Trophoblast cell (in vitro differentiated cells and primary cell): ENCODE data around the gene OLFM3.

Experiments used
- DNase-seq, 2 donors: peaks; one replicate each; pipeline ENCODE4 v3.0.0-alpha.2; 2016
- H2AFZ ChIP-seq: 2 replicates; pipeline ENCODE4 v1.6.1; 2013; ENCODE audit warnings: low read length, moderate library complexity, mild to moderate bottlenecking; ENCODE audit not compliant: insufficient read depth, poor library complexity
- H2AK5ac ChIP-seq: 2 replicates; pipeline ENCODE4 v1.6.1; 2013; ENCODE audit warnings: mild to moderate bottlenecking, low read length
- H2BK120ac ChIP-seq: 2 replicates; pipeline ENCODE4 v1.6.1; 2013; ENCODE audit warnings: low read length, mild to moderate bottlenecking, moderate library complexity; ENCODE audit not compliant: insufficient read depth, poor library complexity
- H2BK12ac ChIP-seq: 2 replicates; pipeline ENCODE4 v1.6.1; 2013; ENCODE audit warnings: mild to moderate bottlenecking, low read length, moderate library complexity
- H2BK5ac ChIP-seq: 2 replicates; pipeline ENCODE4 v1.6.1; 2013; ENCODE audit warnings: low read length, low read depth, moderate library complexity, mild to moderate bottlenecking; ENCODE audit not compliant: poor library complexity
- H3K14ac ChIP-seq: 2 replicates; pipeline ENCODE4 v1.6.1; 2013; ENCODE audit warnings: mild to moderate bottlenecking, low read length
- H3K18ac ChIP-seq: 2 replicates; pipeline ENCODE4 v1.6.1; 2013; ENCODE audit warnings: mild to moderate bottlenecking, low read length
- H3K23ac ChIP-seq: 2 replicates; pipeline ENCODE4 v1.6.1; 2013; ENCODE audit warnings: low read length
- H3K27ac ChIP-seq: 2 replicates; pipeline ENCODE4 v1.5.1; 2013; ENCODE audit warnings: low read depth, mild to moderate bottlenecking, inconsistent platforms, low read length, moderate library complexity
- H3K27me3 ChIP-seq: 2 replicates; pipeline ENCODE4 v1.6.1; 2013; ENCODE audit warnings: inconsistent platforms, mild to moderate bottlenecking, low read length, moderate library complexity; ENCODE audit not compliant: insufficient read depth
- H3K36me3 ChIP-seq, 2 experiments: 1 replicate in 1 of 2; 2 replicates in 1 of 2; pipeline ENCODE4 v1.6.1; 2013; ENCODE audit warnings: low read length in 2 of 2, mild to moderate bottlenecking in 2 of 2, moderate library complexity in 1 of 2; ENCODE audit not compliant: insufficient read depth in 2 of 2, control insufficient read depth in 1 of 2
- H3K4ac ChIP-seq: 2 replicates; pipeline ENCODE4 v1.6.1; 2013; ENCODE audit warnings: low read depth, mild to moderate bottlenecking, low read length, moderate library complexity
- H3K4me1 ChIP-seq, 2 experiments: 1 replicate in 1 of 2; 2 replicates in 1 of 2; pipeline ENCODE4 v1.6.1; 2013; ENCODE audit warnings: low read length in 2 of 2, mild to moderate bottlenecking in 2 of 2, moderate library complexity in 1 of 2; ENCODE audit not compliant: insufficient read depth in 2 of 2, control insufficient read depth in 1 of 2
- H3K4me2 ChIP-seq: 2 replicates; pipeline ENCODE4 v1.6.1; 2013; ENCODE audit warnings: inconsistent platforms, mild to moderate bottlenecking, low read length, moderate library complexity
- H3K4me3 ChIP-seq: 2 replicates; pipeline ENCODE4 v1.5.1; 2013; ENCODE audit warnings: mild to moderate bottlenecking, low read depth, low read length, inconsistent platforms
- H3K79me1 ChIP-seq: one replicate; pipeline ENCODE4 v1.6.1; 2013; ENCODE audit warnings: low read length
- H3K79me2 ChIP-seq: 2 replicates; pipeline ENCODE4 v1.6.1; 2013; ENCODE audit warnings: low read length, mild to moderate bottlenecking; ENCODE audit not compliant: control insufficient read depth, insufficient read depth, poor library complexity
- H3K9ac ChIP-seq: 2 replicates; pipeline ENCODE4 v1.6.1; 2013; ENCODE audit warnings: mild to moderate bottlenecking, low read length
- H3K9me3 ChIP-seq: 2 replicates; pipeline ENCODE4 v1.6.1; 2013; ENCODE audit warnings: low read depth, mild to moderate bottlenecking, control low read depth, inconsistent platforms, low read length; ENCODE audit not compliant: insufficient read depth
- H4K12ac ChIP-seq: 2 replicates; pipeline ENCODE4 v1.6.1; 2013; ENCODE audit warnings: low read depth, mild to moderate bottlenecking, low read length, moderate library complexity
- H4K8ac ChIP-seq: 2 replicates; pipeline ENCODE4 v1.6.1; 2013; ENCODE audit warnings: low read depth, mild to moderate bottlenecking, low read length, moderate library complexity
- H4K91ac ChIP-seq: one replicate; pipeline ENCODE4 v1.6.1; 2013; ENCODE audit warnings: low read depth, mild to moderate bottlenecking, low read length, moderate library complexity
- WGBS: extraction: QIAGEN DNeasy Blood & Tissue Kit; methylation state at CpG from one replicate; pipeline ENCODE4 v1.1.7; 2013; ENCODE audit warnings: missing lambda C conversion rate; ENCODE audit not compliant: insufficient read length, insufficient coverage; ENCODE audit errors: extremely low coverage; 5-methylcytosine and 5-hydroxymethylcytosine counted together

The OLFM3 gene

GRCh38 chr1:101965341-101965740, 31.4 kb downstream of the OLFM3 start:
- Histone ChIP-seq H2BK12ac (no peak overlapping the region), H4K8ac (no peak overlapping the region), H3K9me3 (no peaks in the 10 kb centered on the region), H3K27ac (no peak overlapping the region), H3K18ac (no peak overlapping the region), H2AK5ac (no peak overlapping the region), H4K12ac (no peak overlapping the region), H4K91ac (no peak overlapping the region), H3K23ac (no peak overlapping the region), H3K27me3 (no peaks in the 10 kb centered on the region), H3K4me1 (no peaks in the 10 kb centered on the region), H3K4ac (no peak overlapping the region), H3K14ac (no peak overlapping the region), H3K79me2 (no peaks in the 10 kb centered on the region), H3K79me1 (no peaks in the 10 kb centered on the region), H2BK5ac (no peak overlapping the region), H3K36me3 (no peaks in the 10 kb centered on the region), H3K4me2 (no peak overlapping the region), H3K9ac (no peak overlapping the region), H3K4me3 (no peak overlapping the region), H2BK120ac (no peak overlapping the region), H2AFZ (no peak overlapping the region)
- WGBS, result 100% methylated on average over 1 of the region's 2 CpGs
- DNase-seq, result no peak

- Histone ChIP-seq H2BK120ac (no peak overlapping the region), H3K4me3 (no peak overlapping the region), H3K27ac (no peak overlapping the region), H2AK5ac (no peak overlapping the region), H2AFZ (no peak overlapping the region), H4K91ac (no peak overlapping the region), H3K79me1 (no peaks in the 10 kb centered on the region), H3K27me3 (no peaks in the 10 kb centered on the region), H3K23ac (no peak overlapping the region), H4K8ac (no peak overlapping the region), H2BK12ac (no peak overlapping the region), H3K4ac (no peak overlapping the region), H3K79me2 (no peaks in the 10 kb centered on the region), H3K18ac (no peak overlapping the region), H4K12ac (no peak overlapping the region), H2BK5ac (no peak overlapping the region), H3K36me3 (no peaks in the 10 kb centered on the region), H3K9ac (no peak overlapping the region), H3K14ac (no peak overlapping the region), H3K4me1 (no peaks in the 10 kb centered on the region), H3K4me2 (no peak overlapping the region), H3K9me3 (no peaks in the 10 kb centered on the region)
- DNase-seq, result no peak
- WGBS, result no CpG with 5 or more reads among the region's 1 CpG
Observed at GRCh38 chr1:101964708-101965107, 32.0 kb downstream of the OLFM3 start.

- WGBS, result no CpG with 5 or more reads among the region's 2 CpGs
Observed at GRCh38 chr1:101960142-101960541, 36.6 kb downstream of the OLFM3 start.

GRCh38 chr1:101959456-101959855, 37.3 kb downstream of the OLFM3 start:
- Histone ChIP-seq H3K27ac (no peak overlapping the region), H3K4me3 (no peak overlapping the region), H3K79me2 (no peaks in the 10 kb centered on the region), H3K79me1 (no peaks in the 10 kb centered on the region), H2BK12ac (no peak overlapping the region), H3K27me3 (no peaks in the 10 kb centered on the region), H3K36me3 (no peaks in the 10 kb centered on the region), H3K18ac (no peak overlapping the region), H3K14ac (no peak overlapping the region), H4K12ac (no peak overlapping the region), H3K4ac (no peak overlapping the region), H3K4me1 (no peaks in the 10 kb centered on the region), H3K9me3 (no peaks in the 10 kb centered on the region), H2BK120ac (no peak overlapping the region), H3K4me2 (no peak overlapping the region), H2AFZ (no peak overlapping the region), H2BK5ac (no peak overlapping the region), H3K23ac (no peak overlapping the region), H4K91ac (no peak overlapping the region), H4K8ac (no peak overlapping the region), H2AK5ac (no peak overlapping the region), H3K9ac (no peak overlapping the region)
- WGBS, result no CpG with 5 or more reads among the region's 3 CpGs
- DNase-seq, result no peak

More at GRCh38 chr1:101960142-101960541, 36.6 kb downstream of the OLFM3 start:
- Histone ChIP-seq H3K4ac (no peak overlapping the region), H3K79me1 (no peaks in the 10 kb centered on the region), H3K14ac (no peak overlapping the region), H3K4me1 (no peaks in the 10 kb centered on the region), H3K23ac (no peak overlapping the region), H2BK12ac (no peak overlapping the region), H4K12ac (no peak overlapping the region), H2AK5ac (no peak overlapping the region), H4K91ac (no peak overlapping the region), H2BK120ac (no peak overlapping the region), H3K36me3 (no peaks in the 10 kb centered on the region), H3K27me3 (no peaks in the 10 kb centered on the region), H4K8ac (no peak overlapping the region), H3K9me3 (no peaks in the 10 kb centered on the region), H3K4me2 (no peak overlapping the region), H3K9ac (no peak overlapping the region), H2BK5ac (no peak overlapping the region), H3K27ac (no peak overlapping the region), H2AFZ (no peak overlapping the region), H3K4me3 (no peak overlapping the region), H3K18ac (no peak overlapping the region), H3K79me2 (no peaks in the 10 kb centered on the region)
- no peak for DNase-seq
